GM18867 (cell line): ENCODE data around the gene BTBD16.

Experiments used
- ATAC-seq: cut with Tn5 transposase; IDR thresholded peaks from one replicate; pipeline ENCODE4 v1.9.1; 2021; ENCODE audit warnings: mild to moderate bottlenecking, moderate library complexity; ENCODE audit not compliant: unreplicated experiment

Gene BTBD16

GRCh38 chr10:122271076-122271475, at the start of gene BTBD16:
Gene BTBD16 (plus strand): TSS chr10:122271296. CDS start chr10:122275082, 3,786 bp downstream.
- ATAC-seq, result no peak

GRCh38 chr10:122221958-122222357, 49.1 kb upstream of the BTBD16 start:
- no peak for ATAC-seq

GRCh38 chr10:122222638-122223037, 48.5 kb upstream of the BTBD16 start:
- ATAC-seq, result no peak

- ATAC-seq, result no peak
Observed at GRCh38 chr10:122224159-122224558, 46.9 kb upstream of the BTBD16 start.

- no peak for ATAC-seq
Observed at GRCh38 chr10:122225330-122225729, 45.8 kb upstream of the BTBD16 start.

- ATAC-seq, result no peak
Observed at GRCh38 chr10:122227754-122228153, 43.3 kb upstream of the BTBD16 start.

- ATAC-seq, result no peak
Observed at GRCh38 chr10:122229666-122230065, 41.4 kb upstream of the BTBD16 start.

GRCh38 chr10:122230222-122230621, 40.9 kb upstream of the BTBD16 start:
- no peak for ATAC-seq

- no peak for ATAC-seq
Observed at GRCh38 chr10:122232769-122233168, 38.3 kb upstream of the BTBD16 start.

GRCh38 chr10:122233857-122234348, 37.2 kb upstream of the BTBD16 start:
- no peak for ATAC-seq

GRCh38 chr10:122234416-122234815, 36.7 kb upstream of the BTBD16 start:
- no peak for ATAC-seq

GRCh38 chr10:122236690-122237306, 34.3 kb upstream of the BTBD16 start:
- no peak for ATAC-seq

GRCh38 chr10:122237331-122237990, 33.6 kb upstream of the BTBD16 start:
- no peak for ATAC-seq

- ATAC-seq, result no peak
Observed at GRCh38 chr10:122239578-122240257, 31.4 kb upstream of the BTBD16 start.

- ATAC-seq, result no peak
Observed at GRCh38 chr10:122240401-122240800, 30.7 kb upstream of the BTBD16 start.

GRCh38 chr10:122241836-122242235, 29.3 kb upstream of the BTBD16 start:
- ATAC-seq, result no peak

- ATAC-seq, result no peak
Observed at GRCh38 chr10:122243550-122243949, 27.5 kb upstream of the BTBD16 start.

- no peak for ATAC-seq
Observed at GRCh38 chr10:122244001-122244975, 26.8 kb upstream of the BTBD16 start.

- no peak for ATAC-seq
Observed at GRCh38 chr10:122245136-122245535, 26.0 kb upstream of the BTBD16 start.

GRCh38 chr10:122245897-122246296, 25.2 kb upstream of the BTBD16 start:
- ATAC-seq, result no peak
